Activated CD8-positive, alpha-beta memory T cell treated with anti-CD3 and anti-CD28 coated beads for 48 hours (primary cell): ENCODE data around the gene RPEL1.

Source experiments
- DNase-seq, 3 experiments: peaks; one replicate each; pipeline ENCODE4 v3.0.0-alpha.2; 2020; ENCODE audit warnings: low read depth in 2 of 3, low spot score in 2 of 3

The RPEL1 gene

GRCh38 chr10:103278537-103278823 lies 32.8 kb downstream of the RPEL1 start:
- DNase-seq, result no peak

- peak in 1 of 3 experiments; percentile 26 for DNase-seq
These were observed 33.2 kb downstream of the RPEL1 start for GRCh38 chr10:103278862-103279298.

GRCh38 chr10:103280031-103280430 lies 34.3 kb downstream of the RPEL1 start:
- no peak for DNase-seq

GRCh38 chr10:103280506-103280905 lies 34.8 kb downstream of the RPEL1 start:
- DNase-seq, result no peak

GRCh38 chr10:103281753-103282152 lies 36.1 kb downstream of the RPEL1 start:
- no peak for DNase-seq

- no peak for DNase-seq
These were observed 37.3 kb downstream of the RPEL1 start for GRCh38 chr10:103282961-103283360.

GRCh38 chr10:103284170-103284569 lies 38.5 kb downstream of the RPEL1 start:
- no peak for DNase-seq

- no peak for DNase-seq
These were observed 42.3 kb downstream of the RPEL1 start for GRCh38 chr10:103287992-103288391.

- DNase-seq, result no peak
These were observed 45.9 kb downstream of the RPEL1 start for GRCh38 chr10:103291588-103291987.

- no peak for DNase-seq
These were observed 49.8 kb downstream of the RPEL1 start for GRCh38 chr10:103295374-103296015.
